ENCODE results near the gene TTC33.

GRCh38 chr5:40665635-40666298 lies 90.0 kb downstream of the TTC33 start:
- no peak for TF ChIP-seq CTCF (conservative IDR thresholded peaks at IDR 0.05; ENCODE audit: low read length)
- TF ChIP-seq EZH2phosphoT487 (IDR thresholded peaks at IDR 0.05; ENCODE audit: borderline replicate concordance): no peak
